Esophagus muscularis mucosa (tissue), 4 donors: ENCODE data around the gene BRIX1. TPM values are rescaled to one million over a fixed set of nuclear protein-coding genes. Genes with fewer than 3 reads are reported as not detected.
"Not testable (repeated sequence)": the region's sequence is repeated elsewhere in the genome, so short reads cannot be mapped to it uniquely, and the experiment has no call there.

ENCODE experiments used
- DNase-seq: peaks from one replicate; pipeline ENCODE4 v3.0.0-alpha.2; 2017; ENCODE audit errors: extremely low spot score
- H3K27ac ChIP-seq, 4 donors: fragments of 200-600 bp; sonication (generic); replicated peaks in 1 of 4; 1 replicate in 3 of 4; 2 replicates in 1 of 4; pipeline ENCODE4 v1.5.1; 2016 to 2019; ENCODE audit warnings: mild to moderate bottlenecking in 1 of 4
- H3K27me3 ChIP-seq, 4 donors: fragments of 200-600 bp; sonication (generic); one replicate each; pipeline versions ENCODE4 v1.5.1 to v1.6.0; 2016 to 2019
- H3K36me3 ChIP-seq, 4 donors: fragments of 200-600 bp; sonication (generic); one replicate each; pipeline ENCODE4 v1.5.1; 2016 to 2019
- H3K4me1 ChIP-seq, 4 donors: fragments of 200-600 bp; sonication (generic); one replicate each; pipeline ENCODE4 v1.5.1; 2016 to 2019
- H3K4me3 ChIP-seq, 4 donors: fragments of 200-600 bp; sonication (generic); 1 replicate in 2 of 4; 2 replicates in 2 of 4; pipeline ENCODE4 v1.5.1; 2016 to 2019; ENCODE audit warnings: mild to moderate bottlenecking in 4 of 4, moderate library complexity in 1 of 4
- H3K9me3 ChIP-seq, 4 donors: fragments of 200-600 bp; sonication (generic); 1 replicate in 3 of 4; 2 replicates in 1 of 4; pipeline ENCODE4 v1.5.1; 2016 to 2019
- CTCF ChIP-seq, 3 experiments: fragments of 200-600 bp in 2 of 3; fragments of 450-650 bp in 1 of 3; sonication (generic) in 2 of 3; IDR thresholded peaks; one replicate each; pipeline ENCODE4 v1.5.1; 2017 to 2019; ENCODE audit warnings: antibody characterized with exemption in 3 of 3, mild to moderate bottlenecking in 2 of 3, moderate library complexity in 1 of 3
- EP300 ChIP-seq: sonication (generic); formaldehyde crosslinking; IDR thresholded peaks from one replicate; pipeline ENCODE4 v1.6.1; 2017; ENCODE audit warnings: antibody characterized with exemption
- POLR2A ChIP-seq: fragments of 450-650 bp; IDR thresholded peaks from one replicate; pipeline ENCODE4 v1.6.1; 2017; ENCODE audit warnings: antibody characterized with exemption, moderate library complexity, mild to moderate bottlenecking, low read depth
- POLR2AphosphoS5 ChIP-seq, 2 donors: sonication (generic); formaldehyde crosslinking; IDR thresholded peaks; one replicate each; pipeline ENCODE4 v1.6.1; 2017; ENCODE audit warnings: antibody characterized with exemption in 2 of 2
- WGBS: methylation state at CpG from one replicate; pipeline ENCODE4 v1.1.5; 2018; 5-methylcytosine and 5-hydroxymethylcytosine counted together
- intact Hi-C: fragments of 100-400 bp; cut with DNase I; formaldehyde crosslinking; loops from one replicate; pipeline ENCODE4 v1.15.1; 2023
- total RNA-seq, 4 donors: library from RNA; depleted of rRNA; stranded (reverse); fragments of >200 nt; gene quantifications; one replicate each; pipeline versions ENCODE4 v1.1.0 to v1.2.1, GENCODE V29; 2016

Gene BRIX1
- total RNA-seq, 4 donors from 2014 or later, result 18.4 to 31.8 (median 19.8) TPM

DNA sequence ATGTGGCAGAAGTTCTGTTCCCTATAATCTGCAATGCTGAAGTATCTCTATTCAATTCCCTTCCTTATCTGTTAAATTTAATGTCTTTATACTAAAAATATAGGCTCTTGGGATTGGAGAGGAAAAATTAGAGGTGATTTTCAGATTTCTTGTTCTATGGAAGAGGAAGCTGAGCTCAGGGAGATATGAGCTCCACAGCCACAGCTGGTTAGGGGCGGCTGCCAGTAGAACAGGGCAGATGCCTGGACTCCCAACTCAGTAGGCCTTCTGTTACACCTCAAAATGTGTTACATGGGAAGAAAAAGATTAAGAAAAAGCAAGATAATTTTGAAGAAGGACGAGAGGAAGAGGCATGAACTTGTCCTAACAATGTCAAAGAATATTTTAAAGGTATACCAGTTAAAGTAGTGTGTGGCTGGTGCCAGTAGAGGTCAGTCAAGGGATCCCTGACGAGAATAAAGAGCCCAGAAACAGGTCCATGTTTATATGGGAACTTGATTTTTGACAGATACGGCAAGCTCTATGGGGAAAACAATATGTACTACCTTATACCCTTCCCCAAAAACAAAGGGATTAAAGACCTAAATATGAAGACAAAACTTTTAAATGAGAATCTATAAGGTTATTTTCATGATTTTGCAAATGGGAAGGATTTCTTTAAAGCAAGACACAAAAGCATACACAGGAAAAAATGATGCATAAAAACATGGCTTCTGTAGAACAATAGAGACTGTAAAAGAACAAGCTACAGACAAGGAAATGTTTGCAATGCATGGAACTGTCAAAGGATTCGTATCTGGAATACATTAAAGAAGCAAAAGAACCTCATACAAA is 42.6 kb downstream of the BRIX1 start:
- peak overlapping the region in 1 of 4 donors; percentile 3 for H3K27ac ChIP-seq
- no peak for TF ChIP-seq POLR2AphosphoS5 (IDR thresholded peaks at IDR 0.05)
- TF ChIP-seq CTCF (IDR thresholded peaks at IDR 0.05), result peak in 2 of 3 experiments; percentile 23 to 54
- no peak for TF ChIP-seq POLR2A
- peaks cover 3 to 38% (median 18%) of the 10 kb centered on the region in 4 donors for H3K36me3 ChIP-seq
- no peaks in the 10 kb centered on the region for H3K27me3 ChIP-seq
- no peak overlapping the region for H3K4me3 ChIP-seq
- intact Hi-C loops, result no loop called here
- WGBS, result 49% methylated on average over 5 of the region's 5 CpGs
- no peaks in the 10 kb centered on the region for H3K9me3 ChIP-seq
- DNase-seq, result no peak
- no peaks in the 10 kb centered on the region for H3K4me1 ChIP-seq

DNA sequence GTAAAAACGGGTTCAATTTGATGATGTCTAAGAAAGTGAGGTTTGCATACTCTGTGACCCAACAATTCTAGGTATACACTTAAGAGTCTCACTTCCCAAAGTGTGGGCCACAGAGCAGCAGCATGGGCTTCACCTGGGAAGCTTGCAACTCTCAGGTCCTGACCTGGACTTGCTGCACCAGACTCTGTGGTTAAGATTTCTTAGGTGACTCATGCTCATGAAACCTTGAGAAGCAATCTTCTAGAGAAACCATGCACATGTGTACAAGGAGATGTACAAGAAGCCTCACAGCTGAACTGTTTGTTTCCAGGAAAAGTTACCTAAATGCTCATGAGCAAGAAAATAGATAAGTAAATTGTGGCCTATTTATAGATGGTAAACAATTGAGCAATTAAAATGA is 43.8 kb downstream of the BRIX1 start:
- Histone ChIP-seq H3K4me3 (no peak overlapping the region), H3K36me3 (peaks cover 3 to 27% (median 9%) of the 10 kb centered on the region in 4 donors), H3K27me3 (no peaks in the 10 kb centered on the region), H3K4me1 (no peaks in the 10 kb centered on the region), H3K9me3 (no peaks in the 10 kb centered on the region), H3K27ac (no peak overlapping the region)
- WGBS, result 100% methylated on average over 1 of the region's 1 CpG
- DNase-seq, result no peak
- intact Hi-C loops, result no loop called here
- TF ChIP-seq POLR2AphosphoS5 (IDR thresholded peaks at IDR 0.05), result no peak
- TF ChIP-seq POLR2A, result no peak
- TF ChIP-seq EP300, result no peak
- TF ChIP-seq CTCF (IDR thresholded peaks at IDR 0.05), result no peak

DNA sequence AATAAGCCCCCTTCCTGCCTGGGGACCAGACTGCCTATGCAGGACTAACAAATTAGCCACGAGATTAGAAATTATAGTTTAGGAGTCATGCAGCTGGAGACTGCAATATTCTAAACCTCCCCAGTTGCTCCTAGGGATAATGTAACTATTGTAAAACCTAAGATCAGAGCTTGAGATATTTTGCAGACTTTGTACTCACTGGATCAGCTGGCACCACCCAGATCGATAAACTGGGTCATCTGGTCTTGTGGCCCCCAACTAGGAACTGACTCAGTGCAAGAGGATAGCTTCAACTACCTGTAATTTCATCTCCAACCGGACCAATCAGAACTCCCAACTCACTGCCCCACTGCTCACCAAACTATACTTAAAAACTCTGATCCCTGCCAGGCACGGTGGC is 52.0 kb downstream of the BRIX1 start:
- TF ChIP-seq EP300, result no peak
- TF ChIP-seq POLR2AphosphoS5 (IDR thresholded peaks at IDR 0.05), result no peak
- TF ChIP-seq POLR2A, result no peak
- no peak for TF ChIP-seq CTCF (IDR thresholded peaks at IDR 0.05)
- Histone ChIP-seq H3K4me3 (no peak overlapping the region), H3K4me1 (no peaks in the 10 kb centered on the region), H3K27ac (no peak overlapping the region), H3K9me3 (no peaks in the 10 kb centered on the region), H3K36me3 (no peaks in the 10 kb centered on the region), H3K27me3 (no peaks in the 10 kb centered on the region)
- intact Hi-C loops, result no loop called here
- 94% methylated on average over 3 of the region's 4 CpGs for WGBS
- DNase-seq, result no peak

DNA sequence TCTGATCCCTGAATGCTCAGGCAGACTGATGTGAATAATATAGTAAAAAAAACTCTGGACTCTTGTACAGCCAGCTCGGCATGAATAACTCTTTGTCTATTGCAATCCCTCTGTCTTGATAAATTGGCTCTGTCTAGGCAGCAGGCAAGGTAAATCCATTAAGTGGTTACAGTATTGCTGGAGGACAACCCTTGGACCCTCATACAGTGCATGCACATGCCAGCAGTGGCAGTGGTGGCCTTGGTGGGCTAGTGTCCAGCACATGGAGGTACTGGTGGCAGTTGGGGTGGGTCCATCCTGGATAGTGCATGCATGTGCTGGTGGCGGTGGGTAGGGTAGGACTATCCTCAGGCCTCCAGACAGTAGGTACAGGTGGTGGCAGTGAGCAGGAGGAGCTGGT is 52.7 kb downstream of the BRIX1 start:
- Histone ChIP-seq H3K4me3 (no peak overlapping the region), H3K27ac (no peak overlapping the region), H3K4me1 (no peaks in the 10 kb centered on the region), H3K9me3 (no peaks in the 10 kb centered on the region), H3K27me3 (no peaks in the 10 kb centered on the region), H3K36me3 (no peaks in the 10 kb centered on the region)
- no peak for TF ChIP-seq POLR2A
- no peak for TF ChIP-seq POLR2AphosphoS5 (IDR thresholded peaks at IDR 0.05)
- no peak for TF ChIP-seq EP300
- no peak for TF ChIP-seq CTCF (IDR thresholded peaks at IDR 0.05)
- 95% methylated on average over 2 of the region's 2 CpGs for WGBS
- intact Hi-C loops, result no loop called here
- DNase-seq, result no peak

- H3K4me1 ChIP-seq, result no peaks in the 10 kb centered on the region
- H3K27me3 ChIP-seq, result no peaks in the 10 kb centered on the region
- no peak for DNase-seq
- TF ChIP-seq EP300, result no peak
- 70% methylated on average over 1 of the region's 1 CpG for WGBS
- no peak overlapping the region for H3K4me3 ChIP-seq
- H3K36me3 ChIP-seq, result no peaks in the 10 kb centered on the region
- H3K27ac ChIP-seq, result no peak overlapping the region
- H3K9me3 ChIP-seq, result no peaks in the 10 kb centered on the region
- intact Hi-C loops, result no loop called here
These were observed 55.0 kb downstream of the BRIX1 start for GRCh38 chr5:34970552-34970951.

DNA sequence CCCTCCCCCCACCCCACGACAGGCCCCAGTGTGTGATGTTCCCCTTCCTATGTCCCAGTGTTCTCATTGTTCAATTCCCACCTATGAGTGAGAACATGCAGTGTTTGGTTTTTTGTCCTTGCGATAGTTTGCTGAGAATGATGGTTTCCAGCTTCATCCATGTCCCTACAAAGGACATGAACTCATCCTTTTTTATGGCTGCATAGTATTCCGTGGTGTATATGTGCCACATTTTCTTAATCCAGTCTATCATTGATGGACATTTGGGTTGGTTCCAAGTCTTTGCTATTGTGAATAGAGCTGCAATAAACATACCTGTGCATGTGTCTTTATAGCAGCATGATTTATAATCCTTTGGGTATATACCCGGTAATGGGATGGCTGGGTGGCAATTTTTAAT is 56.1 kb downstream of the BRIX1 start:
- H3K27me3 ChIP-seq, H3K4me1 ChIP-seq, H3K4me3 ChIP-seq, H3K27ac ChIP-seq, DNase-seq, H3K9me3 ChIP-seq, H3K36me3 ChIP-seq, intact Hi-C loops: not testable (repeated sequence)
- WGBS, result 98% methylated on average over 3 of the region's 4 CpGs
